Measurements from ENCODE around the gene CCDC126.
"Not testable (repeated sequence)": the region's sequence is repeated elsewhere in the genome, so short reads cannot be mapped to it uniquely, and the experiment has no call there.

The CCDC126 gene

GRCh38 chr7:23622506-23622925 lies 25.3 kb downstream of the CCDC126 start:
- in situ Hi-C loops (cut with HindIII; ENCODE audit: low sequenced_read_pairs) = no loop called here

- in situ Hi-C loops (cut with HindIII; ENCODE audit: low sequenced_read_pairs) = no loop called here
Observed at GRCh38 chr7:23628370-23628769, 31.2 kb downstream of the CCDC126 start.

- in situ Hi-C loops (cut with HindIII; ENCODE audit: low sequenced_read_pairs) = no loop called here
Observed at GRCh38 chr7:23633417-23633816, 36.2 kb downstream of the CCDC126 start.

- in situ Hi-C loops (cut with HindIII; ENCODE audit: low sequenced_read_pairs) = no loop called here
Observed at GRCh38 chr7:23645822-23646221, 48.6 kb downstream of the CCDC126 start.

GRCh38 chr7:23653942-23654341 lies 56.8 kb downstream of the CCDC126 start:
- in situ Hi-C loops (cut with HindIII; ENCODE audit: low sequenced_read_pairs) = no loop called here

GRCh38 chr7:23654508-23654907 lies 57.3 kb downstream of the CCDC126 start:
- in situ Hi-C loops (cut with HindIII; ENCODE audit: low sequenced_read_pairs) = no loop called here

- in situ Hi-C loops (cut with HindIII; ENCODE audit: low sequenced_read_pairs) = no loop called here
Observed at GRCh38 chr7:23655433-23655832, 58.3 kb downstream of the CCDC126 start.

GRCh38 chr7:23658831-23659427 lies 61.7 kb downstream of the CCDC126 start:
- in situ Hi-C loops (cut with HindIII; ENCODE audit: low sequenced_read_pairs) = no loop called here

- in situ Hi-C loops (cut with HindIII; ENCODE audit: low sequenced_read_pairs) = no loop called here
Observed at GRCh38 chr7:23661385-23661784, 64.2 kb downstream of the CCDC126 start.

- in situ Hi-C loops (cut with HindIII; ENCODE audit: low sequenced_read_pairs) = no loop called here
Observed at GRCh38 chr7:23662124-23662983, 65.2 kb downstream of the CCDC126 start.

- in situ Hi-C loops (cut with HindIII; ENCODE audit: low sequenced_read_pairs) = no loop called here
Observed at GRCh38 chr7:23662984-23663313, 65.8 kb downstream of the CCDC126 start.

- in situ Hi-C loops (cut with HindIII; ENCODE audit: low sequenced_read_pairs) = no loop called here
Observed at GRCh38 chr7:23664122-23664521, 66.9 kb downstream of the CCDC126 start.

GRCh38 chr7:23672033-23672432 lies 74.9 kb downstream of the CCDC126 start:
- in situ Hi-C loops (cut with HindIII; ENCODE audit: low sequenced_read_pairs) = no loop called here

- in situ Hi-C loops (cut with HindIII; ENCODE audit: low sequenced_read_pairs) = no loop called here
Observed at GRCh38 chr7:23679898-23680413, 82.8 kb downstream of the CCDC126 start, which contains the start of gene FAM221A. FAM221A (plus strand) TSS chr7:23680199; CDS start chr7:23680219, 20 bp downstream.

GRCh38 chr7:23680414-23681405 lies 83.5 kb downstream of the CCDC126 start:
- in situ Hi-C loops (cut with HindIII; ENCODE audit: low sequenced_read_pairs) = no loop called here

GRCh38 chr7:23684041-23684440 lies 86.9 kb downstream of the CCDC126 start:
- in situ Hi-C loops (cut with HindIII; ENCODE audit: low sequenced_read_pairs) = not testable (repeated sequence)

GRCh38 chr7:23685731-23686130 lies 88.5 kb downstream of the CCDC126 start:
- in situ Hi-C loops (cut with HindIII; ENCODE audit: low sequenced_read_pairs) = no loop called here

GRCh38 chr7:23687011-23687410 lies 89.8 kb downstream of the CCDC126 start:
- in situ Hi-C loops (cut with HindIII; ENCODE audit: low sequenced_read_pairs) = no loop called here

GRCh38 chr7:23689165-23689564 lies 92.0 kb downstream of the CCDC126 start:
- in situ Hi-C loops (cut with HindIII; ENCODE audit: low sequenced_read_pairs) = no loop called here

GRCh38 chr7:23691320-23691719 lies 94.1 kb downstream of the CCDC126 start:
- in situ Hi-C loops (cut with HindIII; ENCODE audit: low sequenced_read_pairs) = no loop called here

- in situ Hi-C loops (cut with HindIII; ENCODE audit: low sequenced_read_pairs) = no loop called here
Observed at GRCh38 chr7:23693224-23693623, 96.0 kb downstream of the CCDC126 start.

All from DLD1 (cell line).